ENCODE results near the gene LIN54. TPM values are rescaled to one million over a fixed set of nuclear protein-coding genes. Genes with fewer than 3 reads are reported as not detected.
A peak's percentile ranks its signal among the peaks of the same experiment; 100 is the strongest.

LIN54 gene
- total RNA-seq, 1 donor from 2014 or later: 11.1 TPM

GRCh38 chr4:82948647-82949204, 61.9 kb downstream of the LIN54 start:
- H3K36me3 ChIP-seq (ENCODE audit: insufficient read depth, low read length): peaks cover 3% of the 10 kb centered on the region
- H2AFZ ChIP-seq (ENCODE audit: low read depth, low read length): no peak overlapping the region
- FAIRE-seq: peak; percentile 43
- H3K9me3 ChIP-seq (ENCODE audit: insufficient read depth, low read depth, low read length): no peaks in the 10 kb centered on the region
- no peaks in the 10 kb centered on the region for H3K79me2 ChIP-seq (ENCODE audit: insufficient read depth, low read length)
- H3K4me1 ChIP-seq (ENCODE audit: insufficient read depth, low read length): peaks cover 3% of the 10 kb centered on the region
- peak; percentile 17 for DNase-seq (ENCODE audit: low read depth)
- H3K4me3 ChIP-seq (ENCODE audit: insufficient read depth, low read depth, low read length): no peak overlapping the region
- Mint-ChIP-seq H3K4me1 (ENCODE audit: low read depth, unreplicated experiment) (peaks cover 12% of the 10 kb centered on the region), H3K27ac (ENCODE audit: unreplicated experiment) (peak overlapping the region; percentile 2), H3K4me3 (ENCODE audit: unreplicated experiment) (peak overlapping the region; percentile 51), H3K27me3 (ENCODE audit: low read depth, unreplicated experiment) (no peaks in the 10 kb centered on the region), H3K36me3 (ENCODE audit: low read depth, unreplicated experiment) (peaks cover 4% of the 10 kb centered on the region), H3K9me3 (ENCODE audit: unreplicated experiment) (no peaks in the 10 kb centered on the region)
- H3K9ac ChIP-seq (ENCODE audit: low read length): no peak overlapping the region
- no peaks in the 10 kb centered on the region for H3K27me3 ChIP-seq (ENCODE audit: insufficient read depth, low read length)
- no peak overlapping the region for H3K4me2 ChIP-seq (ENCODE audit: low read length)
- no peaks in the 10 kb centered on the region for H4K20me1 ChIP-seq (ENCODE audit: insufficient read depth, low read length)
- H3K27ac ChIP-seq (ENCODE audit: low read depth, low read length): peak overlapping the region; percentile 34
- no peak for TF ChIP-seq EZH2 (IDR thresholded peaks at IDR 0.05; ENCODE audit: insufficient read depth, low read length)
- TF ChIP-seq CTCF (IDR thresholded peaks at IDR 0.05; ENCODE audit: insufficient read depth, low read depth, low read length): no peak

GRCh38 chr4:82947498-82947897, 63.1 kb downstream of the LIN54 start:
- no peak overlapping the region for H3K4me2 ChIP-seq (ENCODE audit: low read length)
- peaks cover 12% of the 10 kb centered on the region for H3K4me1 Mint-ChIP-seq (ENCODE audit: low read depth, unreplicated experiment)
- H3K36me3 Mint-ChIP-seq (ENCODE audit: low read depth, unreplicated experiment): peaks cover 5% of the 10 kb centered on the region
- no peak overlapping the region for H3K27ac Mint-ChIP-seq (ENCODE audit: unreplicated experiment)
- H4K20me1 ChIP-seq (ENCODE audit: insufficient read depth, low read length): no peaks in the 10 kb centered on the region
- H3K79me2 ChIP-seq (ENCODE audit: insufficient read depth, low read length): no peaks in the 10 kb centered on the region
- peaks cover 3% of the 10 kb centered on the region for H3K4me1 ChIP-seq (ENCODE audit: insufficient read depth, low read length)
- H3K4me3 ChIP-seq (ENCODE audit: insufficient read depth, low read depth, low read length): no peak overlapping the region
- no peaks in the 10 kb centered on the region for H3K27me3 Mint-ChIP-seq (ENCODE audit: low read depth, unreplicated experiment)
- no peak overlapping the region for H3K9ac ChIP-seq (ENCODE audit: low read length)
- H3K4me3 Mint-ChIP-seq (ENCODE audit: unreplicated experiment): no peak overlapping the region
- H3K9me3 ChIP-seq (ENCODE audit: insufficient read depth, low read depth, low read length): no peaks in the 10 kb centered on the region
- DNase-seq (ENCODE audit: low read depth) (no peak), FAIRE-seq (no peak)
- peaks cover 3% of the 10 kb centered on the region for H3K36me3 ChIP-seq (ENCODE audit: insufficient read depth, low read length)
- TF ChIP-seq EZH2 (IDR thresholded peaks at IDR 0.05; ENCODE audit: insufficient read depth, low read length): no peak
- TF ChIP-seq CTCF (IDR thresholded peaks at IDR 0.05; ENCODE audit: insufficient read depth, low read depth, low read length): no peak
- H3K27ac ChIP-seq (ENCODE audit: low read depth, low read length): no peak overlapping the region
- H2AFZ ChIP-seq (ENCODE audit: low read depth, low read length): no peak overlapping the region
- H3K27me3 ChIP-seq (ENCODE audit: insufficient read depth, low read length): no peaks in the 10 kb centered on the region
- H3K9me3 Mint-ChIP-seq (ENCODE audit: unreplicated experiment): peaks cover 3% of the 10 kb centered on the region

GRCh38 chr4:82939414-82939813, 71.2 kb downstream of the LIN54 start:
- Histone ChIP-seq H3K4me1 (ENCODE audit: insufficient read depth, low read length) (no peaks in the 10 kb centered on the region), H3K36me3 (ENCODE audit: insufficient read depth, low read length) (peaks cover 18% of the 10 kb centered on the region), H3K27ac (ENCODE audit: low read depth, low read length) (no peak overlapping the region), H3K4me3 (ENCODE audit: insufficient read depth, low read depth, low read length) (no peak overlapping the region), H3K4me2 (ENCODE audit: low read length) (no peak overlapping the region), H3K9me3 (ENCODE audit: insufficient read depth, low read depth, low read length) (no peaks in the 10 kb centered on the region), H2AFZ (ENCODE audit: low read depth, low read length) (no peak overlapping the region), H3K27me3 (ENCODE audit: insufficient read depth, low read length) (no peaks in the 10 kb centered on the region), H4K20me1 (ENCODE audit: insufficient read depth, low read length) (no peaks in the 10 kb centered on the region), H3K9ac (ENCODE audit: low read length) (no peak overlapping the region), H3K79me2 (ENCODE audit: insufficient read depth, low read length) (no peaks in the 10 kb centered on the region)
- no peak for TF ChIP-seq EZH2 (IDR thresholded peaks at IDR 0.05; ENCODE audit: insufficient read depth, low read length)
- no peak for TF ChIP-seq CTCF (IDR thresholded peaks at IDR 0.05; ENCODE audit: insufficient read depth, low read depth, low read length)
- Mint-ChIP-seq H3K4me1 (ENCODE audit: low read depth, unreplicated experiment) (no peaks in the 10 kb centered on the region), H3K9me3 (ENCODE audit: unreplicated experiment) (peaks cover 3% of the 10 kb centered on the region), H3K4me3 (ENCODE audit: unreplicated experiment) (no peak overlapping the region), H3K36me3 (ENCODE audit: low read depth, unreplicated experiment) (peaks cover 6% of the 10 kb centered on the region), H3K27me3 (ENCODE audit: low read depth, unreplicated experiment) (no peaks in the 10 kb centered on the region), H3K27ac (ENCODE audit: unreplicated experiment) (no peak overlapping the region)
- FAIRE-seq (no peak), DNase-seq (ENCODE audit: low read depth) (no peak)

Data from astrocyte (in vitro differentiated cells and primary cell).